H9 (cell line): ENCODE results near the gene ABCB7. TPM values are rescaled to one million over a fixed set of nuclear protein-coding genes. Genes with fewer than 3 reads are reported as not detected.

ENCODE experiments used
- DNase-seq: peaks from one replicate; pipeline ENCODE4 v3.0.0-alpha.2; 2017
- H2AFZ ChIP-seq: one replicate; pipeline ENCODE4 v1.6.1; 2013; ENCODE audit warnings: mild to moderate bottlenecking, low read length, control low read depth, moderate library complexity
- H2AK5ac ChIP-seq: 2 replicates; pipeline ENCODE4 v1.6.1; 2013; ENCODE audit warnings: low read length, control low read depth, mixed read lengths; ENCODE audit not compliant: insufficient read length
- H2BK120ac ChIP-seq: one replicate; pipeline ENCODE4 v1.6.1; 2013; ENCODE audit warnings: low read depth, mild to moderate bottlenecking, low read length, control low read depth, inconsistent platforms; ENCODE audit not compliant: poor library complexity, severe bottlenecking
- H2BK12ac ChIP-seq: 2 replicates; pipeline ENCODE4 v1.6.1; 2013; ENCODE audit warnings: low read length, control low read depth, mixed read lengths, low read depth; ENCODE audit not compliant: insufficient read length
- H2BK15ac ChIP-seq: 2 replicates; pipeline ENCODE4 v1.6.1; 2013; ENCODE audit warnings: low read depth, low read length, control low read depth
- H2BK20ac ChIP-seq: one replicate; pipeline ENCODE4 v1.6.1; 2013; ENCODE audit warnings: low read depth, mild to moderate bottlenecking, low read length, control low read depth, inconsistent platforms; ENCODE audit not compliant: poor library complexity, severe bottlenecking
- H2BK5ac ChIP-seq: 2 replicates; pipeline ENCODE4 v1.6.1; 2013; ENCODE audit warnings: low read length, control low read depth, mixed read lengths; ENCODE audit not compliant: insufficient read length
- H3K14ac ChIP-seq: 2 replicates; pipeline ENCODE4 v1.6.1; 2013; ENCODE audit warnings: low read length, control low read depth; ENCODE audit not compliant: insufficient read depth
- H3K18ac ChIP-seq: 2 replicates; pipeline ENCODE4 v1.6.1; 2013; ENCODE audit warnings: low read depth, mild to moderate bottlenecking, mixed read lengths, low read length, control low read depth; ENCODE audit not compliant: insufficient read length
- H3K23ac ChIP-seq: 2 replicates; pipeline ENCODE4 v1.6.1; 2013; ENCODE audit warnings: low read length, control low read depth, mixed read lengths, low read depth; ENCODE audit not compliant: insufficient read length
- H3K23me2 ChIP-seq: 2 replicates; pipeline ENCODE4 v1.6.1; 2013; ENCODE audit warnings: low read depth, mild to moderate bottlenecking, mixed read lengths, low read length, control low read depth; ENCODE audit not compliant: insufficient read length, poor library complexity, severe bottlenecking
- H3K27ac ChIP-seq: 2 replicates; pipeline ENCODE4 v1.5.1; 2013; ENCODE audit warnings: low read length, control low read depth, mixed read lengths, low read depth; ENCODE audit not compliant: insufficient read length
- H3K27me3 ChIP-seq: 2 replicates; pipeline ENCODE4 v1.6.1; 2013; ENCODE audit warnings: low read length, control low read depth, inconsistent platforms; ENCODE audit not compliant: insufficient read depth
- H3K4ac ChIP-seq: 2 replicates; pipeline ENCODE4 v1.6.1; 2013; ENCODE audit warnings: low read depth, mild to moderate bottlenecking, control low read depth, inconsistent platforms, low read length, moderate library complexity
- H3K4me1 ChIP-seq: 2 replicates; pipeline ENCODE4 v1.6.1; 2013; ENCODE audit warnings: low read length, control low read depth, inconsistent platforms; ENCODE audit not compliant: insufficient read depth
- H3K4me2 ChIP-seq: 2 replicates; pipeline ENCODE4 v1.6.1; 2013; ENCODE audit warnings: low read length, control low read depth, mixed read lengths; ENCODE audit not compliant: insufficient read length, insufficient read depth
- H3K56ac ChIP-seq: 2 replicates; pipeline ENCODE4 v1.6.1; 2013; ENCODE audit warnings: low read depth, mild to moderate bottlenecking, mixed read lengths, low read length, control low read depth; ENCODE audit not compliant: insufficient read length
- H3K79me1 ChIP-seq: 2 replicates; pipeline ENCODE4 v1.6.1; 2013; ENCODE audit warnings: low read depth, mild to moderate bottlenecking, moderate library complexity, low read length, control low read depth, inconsistent platforms; ENCODE audit not compliant: insufficient read depth, poor library complexity, severe bottlenecking
- H3K79me2 ChIP-seq: 2 replicates; pipeline ENCODE4 v1.6.1; 2013; ENCODE audit warnings: low read length, control low read depth, inconsistent platforms; ENCODE audit not compliant: insufficient read depth
- H3K9ac ChIP-seq: 2 replicates; pipeline ENCODE4 v1.6.1; 2013; ENCODE audit warnings: low read length, control low read depth, mixed read lengths; ENCODE audit not compliant: insufficient read length; ENCODE audit errors: extremely low read depth
- H3K9me3 ChIP-seq: one replicate; pipeline ENCODE4 v1.6.1; 2013; ENCODE audit warnings: low read depth, low read length, inconsistent platforms; ENCODE audit not compliant: control insufficient read depth
- H3T11ph ChIP-seq: one replicate; pipeline ENCODE4 v1.6.1; 2013; ENCODE audit warnings: mild to moderate bottlenecking, low read length, control low read depth, inconsistent platforms
- H4K20me1 ChIP-seq: one replicate; pipeline ENCODE4 v1.6.1; 2013; ENCODE audit not compliant: control insufficient read depth, insufficient read length, insufficient read depth
- H4K5ac ChIP-seq: 2 replicates; pipeline ENCODE4 v1.6.1; 2013; ENCODE audit warnings: low read depth, mild to moderate bottlenecking, mixed read lengths, low read length, control low read depth; ENCODE audit not compliant: insufficient read length
- H4K8ac ChIP-seq: replicated peaks from 2 replicates; pipeline ENCODE4 v1.6.1; 2013; ENCODE audit warnings: low read length, control low read depth, mixed read lengths, low read depth; ENCODE audit not compliant: insufficient read length
- H4K91ac ChIP-seq: 2 replicates; pipeline ENCODE4 v1.6.1; 2013; ENCODE audit warnings: low read depth, mild to moderate bottlenecking, moderate library complexity, mixed read lengths, low read length, control low read depth; ENCODE audit not compliant: insufficient read length
- H3K27ac Mint-ChIP-seq, 3 experiments: 2 replicates in 2 of 3; 3 replicates in 1 of 3; pipeline ENCODE4 v1.8.0; 2020 to 2021; ENCODE audit warnings: mixed read lengths in 3 of 3, mild to moderate bottlenecking in 1 of 3, moderate library complexity in 1 of 3
- H3K27me3 Mint-ChIP-seq: 2 replicates; pipeline ENCODE4 v1.8.0; 2021; ENCODE audit warnings: low read depth, mild to moderate bottlenecking, moderate library complexity, mixed read lengths
- H3K36me3 Mint-ChIP-seq, 3 experiments: 2 replicates in 2 of 3; 3 replicates in 1 of 3; pipeline ENCODE4 v1.8.0; 2020 to 2021; ENCODE audit warnings: low read depth in 3 of 3, mixed read lengths in 3 of 3; ENCODE audit not compliant: insufficient read depth in 1 of 3
- H3K4me1 Mint-ChIP-seq, 2 experiments: 2 replicates each; pipeline ENCODE4 v1.8.0; 2020; ENCODE audit warnings: mixed read lengths in 2 of 2
- H3K4me3 Mint-ChIP-seq, 2 experiments: 2 replicates in 1 of 2; 3 replicates in 1 of 2; pipeline ENCODE4 v1.8.0; 2020 to 2021; ENCODE audit warnings: mild to moderate bottlenecking in 2 of 2, mixed read lengths in 2 of 2, moderate library complexity in 1 of 2
- H3K9me3 Mint-ChIP-seq, 2 experiments: 2 replicates in 1 of 2; 3 replicates in 1 of 2; pipeline ENCODE4 v1.8.0; 2020; ENCODE audit warnings: mild to moderate bottlenecking in 2 of 2, mixed read lengths in 2 of 2, moderate library complexity in 1 of 2
- WGBS: extraction: QIAGEN DNeasy Blood & Tissue Kit; methylation state at CpG from one replicate; pipeline ENCODE4 v1.1.7; 2013; ENCODE audit warnings: missing lambda C conversion rate, low lambda C conversion rate, mixed read lengths; ENCODE audit not compliant: insufficient read length; ENCODE audit errors: extremely low coverage; 5-methylcytosine and 5-hydroxymethylcytosine counted together
- total RNA-seq: library from RNA; stranded (reverse); gene quantifications from 2 replicates; pipeline ENCODE4 v1.2.1, GENCODE V29; 2021
- TF ChIP-seq, protein P1 (sequence below): fragments of 200-600 bp; sonication (generic); conservative IDR thresholded peaks from 3 replicates; pipeline ENCODE4 v1.8.0; 2021; ENCODE audit warnings: antibody characterized with exemption, mild to moderate bottlenecking

ABCB7 gene
- total RNA-seq, 1 experiment from 2014 or later = 40.8 TPM

GRCh38 chrX:75096331-75096730 lies 59.8 kb downstream of the ABCB7 start:
- H3K4me1 ChIP-seq = no peaks in the 10 kb centered on the region
- H3K23ac ChIP-seq = no peak overlapping the region
- H2BK20ac ChIP-seq = no peak overlapping the region
- no peak overlapping the region for H4K5ac ChIP-seq
- no peak overlapping the region for H4K91ac ChIP-seq
- H3K9ac ChIP-seq = no peak overlapping the region
- Mint-ChIP-seq H3K4me3 (no peak overlapping the region), H3K27me3 (no peaks in the 10 kb centered on the region), H3K4me1 (no peaks in the 10 kb centered on the region), H3K36me3 (peaks cover 0 to 25% (median 3%) of the 10 kb centered on the region in 3 experiments; a peak in 5 of 7 replicates), H3K27ac (no peak overlapping the region; a peak in 1 of 7 replicates), H3K9me3 (peaks cover 41 to 46% of the 10 kb centered on the region in 2 experiments)
- no peak overlapping the region for H4K8ac ChIP-seq
- H3K79me1 ChIP-seq = no peaks in the 10 kb centered on the region
- H3K18ac ChIP-seq = no peak overlapping the region
- no peaks in the 10 kb centered on the region for H3K23me2 ChIP-seq
- H2BK15ac ChIP-seq = no peak overlapping the region
- TF ChIP-seq, protein P1, sequence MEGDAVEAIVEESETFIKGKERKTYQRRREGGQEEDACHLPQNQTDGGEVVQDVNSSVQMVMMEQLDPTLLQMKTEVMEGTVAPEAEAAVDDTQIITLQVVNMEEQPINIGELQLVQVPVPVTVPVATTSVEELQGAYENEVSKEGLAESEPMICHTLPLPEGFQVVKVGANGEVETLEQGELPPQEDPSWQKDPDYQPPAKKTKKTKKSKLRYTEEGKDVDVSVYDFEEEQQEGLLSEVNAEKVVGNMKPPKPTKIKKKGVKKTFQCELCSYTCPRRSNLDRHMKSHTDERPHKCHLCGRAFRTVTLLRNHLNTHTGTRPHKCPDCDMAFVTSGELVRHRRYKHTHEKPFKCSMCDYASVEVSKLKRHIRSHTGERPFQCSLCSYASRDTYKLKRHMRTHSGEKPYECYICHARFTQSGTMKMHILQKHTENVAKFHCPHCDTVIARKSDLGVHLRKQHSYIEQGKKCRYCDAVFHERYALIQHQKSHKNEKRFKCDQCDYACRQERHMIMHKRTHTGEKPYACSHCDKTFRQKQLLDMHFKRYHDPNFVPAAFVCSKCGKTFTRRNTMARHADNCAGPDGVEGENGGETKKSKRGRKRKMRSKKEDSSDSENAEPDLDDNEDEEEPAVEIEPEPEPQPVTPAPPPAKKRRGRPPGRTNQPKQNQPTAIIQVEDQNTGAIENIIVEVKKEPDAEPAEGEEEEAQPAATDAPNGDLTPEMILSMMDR = no peak
- H3K4me2 ChIP-seq = no peak overlapping the region
- H3K79me2 ChIP-seq = no peaks in the 10 kb centered on the region
- no peak overlapping the region for H2BK5ac ChIP-seq
- H3T11ph ChIP-seq = no peak overlapping the region
- DNase-seq = no peak
- H2BK12ac ChIP-seq = no peak overlapping the region
- H3K14ac ChIP-seq = no peak overlapping the region
- no peak overlapping the region for H3K56ac ChIP-seq
- no peak overlapping the region for H2BK120ac ChIP-seq
- H2AK5ac ChIP-seq = no peak overlapping the region
- no peak overlapping the region for H2AFZ ChIP-seq
- no peak overlapping the region for H3K27ac ChIP-seq
- H4K20me1 ChIP-seq = no peaks in the 10 kb centered on the region
- H3K27me3 ChIP-seq = no peaks in the 10 kb centered on the region
- H3K4ac ChIP-seq = no peak overlapping the region
- H3K9me3 ChIP-seq = peaks cover 11% of the 10 kb centered on the region
- WGBS = no CpG with 5 or more reads among the region's 1 CpG
